Kidney capillary endothelial cell (primary cell): ENCODE results near the gene MRPL36.

ENCODE experiments used
- DNase-seq: peaks from one replicate; pipeline ENCODE4 v3.0.0-alpha.2; 2018; ENCODE audit warnings: low spot score

MRPL36 gene

GRCh38 chr5:1749346-1750124 is 50.1 kb downstream of the MRPL36 start:
- no peak for DNase-seq

DNA sequence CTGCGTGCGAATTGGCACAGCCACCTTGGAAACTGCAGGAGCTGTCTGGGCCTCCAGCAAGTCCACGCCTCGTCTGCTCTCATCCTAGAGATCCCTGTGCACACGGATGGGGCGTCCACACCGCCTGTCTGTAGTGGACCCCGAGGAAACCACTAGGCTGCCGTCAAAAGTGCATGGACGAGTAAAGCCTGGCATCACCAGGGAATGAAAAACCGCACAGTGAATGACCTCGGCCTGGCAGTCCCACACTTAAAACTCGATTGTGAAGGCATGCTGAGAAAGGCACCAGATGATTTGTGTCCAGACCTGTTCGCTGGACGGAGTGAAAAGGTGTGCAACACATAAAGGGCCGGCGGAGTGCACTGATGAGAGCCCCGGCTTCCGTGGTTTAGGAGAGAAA is 50.8 kb downstream of the MRPL36 start:
- no peak for DNase-seq
